Fibroblast of mammary gland (primary cell): ENCODE results near the gene DRAP1.

Source experiments
- DNase-seq: peaks from one replicate; pipeline ENCODE4 v3.0.0-alpha.2; 2010; ENCODE audit warnings: low read depth
- H3K4me3 ChIP-seq: 2 replicates; pipeline ENCODE4 v1.5.1; 2011; ENCODE audit warnings: low read depth, mild to moderate bottlenecking, low read length, moderate library complexity; ENCODE audit not compliant: control insufficient read depth
- CTCF ChIP-seq: conservative IDR thresholded peaks from 2 replicates; pipeline ENCODE4 v1.5.1; 2011; ENCODE audit warnings: low read depth, low read length, inconsistent platforms; ENCODE audit not compliant: control insufficient read depth, insufficient read depth

DRAP1 gene

DNA sequence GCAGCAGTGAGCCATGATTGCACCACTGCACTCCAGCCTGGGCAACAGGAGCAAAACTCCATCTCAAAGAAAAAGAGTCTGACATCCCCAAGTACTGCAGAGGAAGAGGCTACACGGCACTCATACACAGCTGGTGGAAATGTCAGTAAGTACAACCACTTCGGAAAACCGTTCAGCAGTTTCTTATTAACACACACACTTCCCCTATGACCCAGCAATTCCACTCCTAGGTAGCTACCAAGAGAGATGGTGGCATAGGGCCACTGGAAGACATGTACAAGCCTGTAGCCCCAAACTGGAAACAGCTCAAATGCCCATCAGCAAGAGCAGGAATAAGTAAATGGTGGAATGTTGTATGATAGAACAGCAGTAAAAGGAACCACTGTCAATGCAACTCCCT lies 3.3 kb downstream of the DRAP1 start:
- DNase-seq, result no peak
- no peak overlapping the region for H3K4me3 ChIP-seq
- TF ChIP-seq CTCF, result no peak

- no peak overlapping the region for H3K4me3 ChIP-seq
- TF ChIP-seq CTCF, result no peak
- DNase-seq, result no peak
These were observed 6.2 kb downstream of the DRAP1 start for GRCh38 chr11:65925397-65925796.

DNA sequence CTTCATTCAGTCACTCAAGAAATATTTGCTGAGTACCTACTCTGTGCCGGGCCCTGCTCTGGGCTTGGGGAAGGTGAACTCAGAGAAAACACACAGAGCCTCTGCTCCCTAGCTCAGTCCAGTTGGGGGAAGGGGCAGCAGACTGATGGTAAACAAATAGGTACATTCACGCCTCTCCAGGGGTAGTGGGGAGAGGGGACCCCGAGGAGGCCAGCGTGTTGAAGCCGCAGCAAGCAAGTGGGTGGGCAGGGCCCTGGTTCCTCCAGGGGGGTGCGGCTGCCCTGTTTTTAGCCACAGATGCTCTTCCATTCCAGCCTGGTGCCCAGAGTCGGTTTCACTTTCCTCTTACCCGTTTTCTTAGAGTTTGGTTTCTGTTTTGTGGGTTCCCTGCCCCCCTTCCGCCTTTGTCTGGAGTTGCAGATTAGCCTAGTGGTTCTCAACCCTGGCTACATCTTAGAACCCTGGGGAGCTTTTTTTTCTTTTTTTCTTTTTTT lies 8.7 kb downstream of the DRAP1 start:
- no peak for TF ChIP-seq CTCF
- H3K4me3 ChIP-seq, result no peak overlapping the region

GRCh38 chr11:65928667-65929066 lies 9.4 kb downstream of the DRAP1 start:
- no peak for TF ChIP-seq CTCF
- H3K4me3 ChIP-seq, result no peak overlapping the region

More for the DNA sequence above, 8.7 kb downstream of the DRAP1 start:
- DNase-seq, result no peak

GRCh38 chr11:65931773-65932557 lies 12.7 kb downstream of the DRAP1 start:
- TF ChIP-seq CTCF, result no peak
- H3K4me3 ChIP-seq, result no peak overlapping the region
- DNase-seq, result no peak

More at GRCh38 chr11:65928667-65929066, 9.4 kb downstream of the DRAP1 start:
- DNase-seq, result no peak

DNA sequence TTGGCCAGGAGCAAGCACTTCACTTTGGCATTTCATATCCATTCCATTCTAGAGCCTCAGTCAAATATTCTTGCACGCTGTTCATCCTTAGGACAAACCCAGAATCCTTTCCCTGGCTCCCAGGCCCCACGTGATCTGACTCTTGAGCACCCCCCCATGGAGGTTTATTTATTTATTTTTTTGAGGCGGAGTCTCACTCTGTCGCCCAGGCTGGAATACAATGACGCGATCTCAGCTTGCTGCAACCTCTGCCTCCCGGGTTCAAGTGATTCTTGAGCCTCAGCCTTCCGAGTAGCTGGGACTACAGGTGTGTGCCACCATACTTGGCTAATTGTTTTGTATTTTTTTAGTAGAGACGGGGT lies 13.3 kb downstream of the DRAP1 start:
- no peak for TF ChIP-seq CTCF
- no peak overlapping the region for H3K4me3 ChIP-seq
- no peak for DNase-seq
